HepG2 (cell line): ENCODE data around the gene NUP93. TPM values are rescaled to one million over a fixed set of nuclear protein-coding genes. Genes with fewer than 3 reads are reported as not detected.

ENCODE experiments used
- ATF7-NPFF ChIP-seq: sonication (generic); formaldehyde crosslinking; IDR thresholded peaks from 2 replicates; pipeline ENCODE4 v1.8.1; 2023; ENCODE audit warnings: mild to moderate bottlenecking, low read depth, missing genetic modification reagents, moderate library complexity
- ATRX ChIP-seq: sonication (generic); formaldehyde crosslinking; IDR thresholded peaks from 2 replicates; pipeline ENCODE4 v1.4.0; 2020; ENCODE audit warnings: missing genetic modification reagents, borderline replicate concordance
- KIAA2018 ChIP-seq: sonication (generic); formaldehyde crosslinking; IDR thresholded peaks from 2 replicates; pipeline ENCODE4 v1.5.0; 2020; ENCODE audit warnings: mild to moderate bottlenecking, missing genetic modification reagents, borderline replicate concordance
- LCORL ChIP-seq, 2 experiments: fragments of 450-650 bp in 1 of 2; sonication (generic) in 1 of 2; formaldehyde crosslinking in 1 of 2; IDR thresholded peaks; 2 replicates each; pipeline versions ENCODE4 v1.5.0 to v1.6.1; 2017 to 2020; ENCODE audit warnings: antibody characterized with exemption in 1 of 2, missing genetic modification reagents in 1 of 2
- NR2F2 ChIP-seq: IDR thresholded peaks from 2 replicates; pipeline ENCODE4 v1.6.1; 2012; ENCODE audit warnings: low read depth, inconsistent platforms, borderline replicate concordance
- TAF1 ChIP-seq: sonication (generic); formaldehyde crosslinking; IDR thresholded peaks from 2 replicates; pipeline ENCODE4 v1.4.0; 2020; ENCODE audit warnings: missing genetic modification reagents
- TSC22D2 ChIP-seq: sonication (generic); formaldehyde crosslinking; IDR thresholded peaks from 2 replicates; pipeline ENCODE4 v1.5.1; 2020; ENCODE audit warnings: missing genetic modification reagents, mild to moderate bottlenecking, borderline replicate concordance
- ZBED4 ChIP-seq: sonication (generic); formaldehyde crosslinking; IDR thresholded peaks from 2 replicates; pipeline ENCODE4 v1.4.0; 2020; ENCODE audit warnings: missing genetic modification reagents, borderline replicate concordance
- ZFP91 ChIP-seq: sonication (generic); formaldehyde crosslinking; IDR thresholded peaks from 2 replicates; pipeline ENCODE4 v1.9.0; 2022; ENCODE audit warnings: missing genetic modification reagents, mild to moderate bottlenecking, borderline replicate concordance
- ZNF557 ChIP-seq: sonication (generic); formaldehyde crosslinking; IDR thresholded peaks from 2 replicates; pipeline ENCODE4 v1.4.0; 2020; ENCODE audit warnings: missing genetic modification reagents
- ZNF589 ChIP-seq: sonication (generic); formaldehyde crosslinking; conservative IDR thresholded peaks from 2 replicates; pipeline ENCODE4 v1.8.0; 2022; ENCODE audit warnings: mild to moderate bottlenecking, moderate library complexity, missing genetic modification reagents
- ZNF781 ChIP-seq: sonication (generic); formaldehyde crosslinking; IDR thresholded peaks from 2 replicates; pipeline ENCODE4 v1.5.1; 2020; ENCODE audit warnings: borderline replicate concordance, mild to moderate bottlenecking, missing genetic modification reagents; ENCODE audit errors: not compliant biosample characterization
- ZSCAN22 ChIP-seq: sonication (generic); formaldehyde crosslinking; IDR thresholded peaks from 2 replicates; pipeline ENCODE4 v1.4.0; 2020; ENCODE audit warnings: mild to moderate bottlenecking, missing genetic modification reagents
- polyA plus RNA-seq, 8 experiments: library from polyadenylated mRNA; depleted of rRNA in 3 of 8; stranded (reverse) in 7 of 8; unstranded in 1 of 8; fragments of >200 nt; fragmentation: Illumina TruSeq in 4 of 8; extraction: Trizol in 4 of 8; gene quantifications; 2 replicates each; pipeline versions ENCODE4 v1.2.1 to v1.2.3, GENCODE V29; 2011 to 2016; ENCODE audit warnings: low read depth in 4 of 8, missing spikeins in 1 of 8, mixed read lengths in 1 of 8; ENCODE audit not compliant: insufficient read depth in 1 of 8
- total RNA-seq, 5 experiments: library from RNA; depleted of rRNA; stranded (reverse); fragments of >200 nt; fragmentation: Illumina TruSeq; extraction: Trizol; gene quantifications; 2 replicates each; pipeline ENCODE4 v1.2.3, GENCODE V29; 2016; ENCODE audit warnings: low read depth in 1 of 5

NUP93 gene
- total and polyA plus RNA-seq, 2 of the 13 experiments (the other 11 are each of a cell fraction or from before 2014, with no cell fraction given) = 58.5 to 140 TPM

- TF ChIP-seq ZNF589 (no peak), KIAA2018 (CRISPR knock-in tag) (no peak), ZSCAN22 (CRISPR knock-in tag) (no peak), ZNF557 (CRISPR knock-in tag) (no peak), ZFP91 (no peak; the same call in 1 of the 2 replicates), ZNF781 (no peak), ZBED4 (CRISPR knock-in tag) (no peak), LCORL (IDR thresholded peaks at IDR 0.05) (0 out of 2 replicates have a peak, but pooled peaks have one; percentile 28), LCORL (CRISPR knock-in tag; IDR thresholded peaks at IDR 0.05) (peak; percentile 56; the same call in 1 of the 2 replicates), ATRX (CRISPR knock-in tag) (no peak), NR2F2 (0 out of 2 replicates have a peak, but pooled peaks have one; percentile 21), TSC22D2 (CRISPR knock-in tag) (no peak), TAF1 (no peak), ATF7-NPFF (CRISPR knock-in tag) (no peak)
Measured at GRCh38 chr16:56838622-56839337, 108.9 kb downstream of the NUP93 start (continued).
